Measurements from ENCODE around the gene ANXA9.

Gene ANXA9

DNA sequence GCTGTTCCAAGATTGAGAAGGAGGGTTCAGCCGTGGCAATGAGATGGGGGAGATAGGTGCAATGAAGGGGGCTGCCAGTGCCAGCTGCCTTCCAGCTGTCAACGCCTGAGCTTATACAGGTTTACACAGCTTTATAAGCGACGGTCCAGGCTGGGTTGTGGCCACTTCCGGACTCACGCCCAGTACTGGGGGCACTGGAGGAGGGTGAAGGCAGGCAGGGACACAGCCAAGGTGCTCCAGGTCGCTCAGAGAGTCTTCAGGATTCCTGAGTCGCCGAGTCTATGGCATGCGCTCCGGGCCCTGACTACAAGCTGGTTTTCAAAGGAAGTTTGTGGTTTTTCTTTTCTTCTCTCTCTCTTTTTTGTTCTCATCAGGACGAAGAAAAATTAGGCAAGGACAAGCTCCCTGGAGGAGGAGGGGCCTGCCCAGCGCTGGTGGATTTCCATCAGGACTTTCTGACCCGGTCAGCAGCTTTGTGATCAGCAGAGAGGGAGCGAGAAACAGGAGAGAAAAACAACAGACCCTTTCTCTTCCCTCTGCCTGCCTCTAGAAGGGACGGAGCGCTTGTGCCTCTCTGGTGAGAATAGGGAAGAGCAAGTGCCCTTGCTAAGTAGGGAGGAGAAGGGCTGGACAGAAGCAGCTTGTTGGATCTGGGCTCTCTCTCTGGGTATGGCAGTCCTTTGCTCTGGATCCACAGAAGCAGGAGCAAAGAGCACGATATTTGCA, 24.4 kb downstream of the ANXA9 start, which contains the start of gene MINDY1:
TSS of gene MINDY1 (minus strand) at position 576 of the 726 bp plus-strand sequence. CDS start 4,285 bp downstream, outside the sequence.
- peak; percentile 78 to 84 (median 79) for DNase-seq

- no peak for DNase-seq
Measured at GRCh38 chr1:151007853-151008243, 25.8 kb downstream of the ANXA9 start.

DNA sequence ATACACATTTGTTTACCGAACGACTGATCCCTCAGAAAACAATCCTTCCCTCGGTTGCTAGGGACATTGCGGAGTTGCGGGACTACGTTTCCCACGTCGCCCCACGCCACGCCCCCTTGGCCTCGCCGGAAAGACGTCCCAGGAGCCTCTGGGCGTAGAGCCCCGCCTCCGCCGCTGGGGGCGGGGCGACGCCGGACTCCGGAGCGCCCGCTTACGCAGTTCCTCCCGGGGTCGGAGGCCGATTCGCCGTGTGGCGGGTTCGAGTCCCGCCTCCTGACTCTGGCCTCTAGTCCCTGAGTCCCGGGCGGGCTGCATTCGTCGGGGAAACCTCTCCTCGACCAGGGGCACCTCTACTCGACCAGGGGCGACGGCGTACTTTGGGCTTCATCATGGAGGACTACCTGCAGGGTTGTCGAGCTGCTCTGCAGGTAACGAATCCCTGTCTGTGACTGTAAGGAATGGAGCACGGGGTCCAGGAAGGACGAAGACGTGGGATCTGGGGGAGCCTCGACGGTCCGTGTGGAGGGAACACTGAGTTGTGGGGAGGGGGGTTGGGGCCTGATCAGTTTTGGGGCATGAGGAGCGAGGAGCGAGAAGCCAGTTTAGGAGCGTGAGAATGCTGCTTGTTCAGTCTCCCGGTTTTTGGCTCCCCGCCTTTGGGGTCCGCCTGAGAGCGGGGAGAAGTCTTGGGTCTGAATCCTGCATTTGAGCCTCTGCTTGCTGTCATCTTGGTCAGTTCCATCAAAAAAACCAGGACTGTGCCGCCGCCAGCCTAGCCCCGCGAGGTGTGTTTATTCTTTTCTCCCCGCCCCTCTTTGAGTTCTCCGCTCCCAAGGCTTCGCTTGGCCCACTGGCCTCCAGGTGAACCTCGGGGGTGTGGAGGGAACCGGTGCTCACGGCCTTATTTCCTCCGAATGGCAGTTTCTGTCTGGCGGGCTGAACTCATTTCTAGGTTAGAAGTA, 26.4 kb downstream of the ANXA9 start, which contains the start of gene PRUNE1:
TSS of gene PRUNE1 (plus strand) at position 206 of the 962 bp plus-strand sequence. CDS start at position 390, 184 bp downstream.
- peak; percentile 99 to 100 (median 99) for DNase-seq

DNA sequence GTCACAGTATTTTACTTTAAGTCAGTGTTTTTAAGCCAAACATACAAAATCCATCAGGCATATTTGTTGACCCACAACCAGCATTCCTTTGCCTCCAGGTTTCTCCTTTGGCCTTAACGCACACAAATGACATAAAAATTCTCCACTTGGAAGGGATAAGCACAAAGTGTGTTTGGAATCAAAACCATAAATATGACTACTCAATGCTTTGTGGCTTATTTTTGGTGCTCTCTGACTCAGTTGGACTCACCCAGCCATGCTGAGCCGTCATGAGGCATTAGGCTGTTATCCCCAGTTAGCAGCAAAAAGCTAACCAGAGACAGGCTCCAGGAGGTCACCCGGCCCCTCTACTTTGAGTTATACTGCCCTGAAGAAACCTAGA, 27.1 kb downstream of the ANXA9 start:
- DNase-seq, result no peak

DNA sequence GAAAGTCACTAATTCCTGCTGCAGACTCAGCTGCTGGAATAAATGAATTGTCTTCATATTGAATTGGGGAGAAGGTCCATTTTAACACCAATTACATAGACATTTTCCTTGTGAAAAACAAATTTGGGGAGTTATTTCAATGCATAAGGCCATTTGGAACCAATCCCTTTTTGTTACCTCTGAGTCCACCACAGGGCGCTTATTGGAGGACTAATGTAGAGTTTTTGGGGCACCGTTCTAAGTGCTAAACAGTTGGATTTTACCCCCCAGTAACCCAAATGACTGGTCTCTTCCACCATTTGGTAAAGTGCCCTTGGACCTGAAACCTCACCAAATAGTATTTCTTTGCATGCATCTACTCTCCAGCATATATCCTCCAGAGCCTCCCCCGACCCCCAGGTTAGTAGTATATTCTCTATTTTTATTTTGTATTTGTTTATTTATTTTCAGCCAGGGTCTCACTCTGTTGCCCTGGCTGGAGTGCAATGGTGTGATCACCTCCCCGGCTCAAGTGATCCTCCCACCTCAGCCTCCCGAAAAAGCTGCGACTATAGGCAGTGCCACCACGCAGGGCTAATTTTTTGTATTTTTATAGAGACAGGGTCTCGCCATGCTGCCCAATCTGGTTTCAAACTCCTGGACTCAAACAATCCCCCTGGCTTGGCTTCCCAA, 27.7 kb downstream of the ANXA9 start:
- DNase-seq, result no peak

- DNase-seq, result no peak
Measured at GRCh38 chr1:151010346-151010726, 28.2 kb downstream of the ANXA9 start.

- DNase-seq, result no peak
Measured at GRCh38 chr1:151011154-151011850, 29.2 kb downstream of the ANXA9 start.

DNA sequence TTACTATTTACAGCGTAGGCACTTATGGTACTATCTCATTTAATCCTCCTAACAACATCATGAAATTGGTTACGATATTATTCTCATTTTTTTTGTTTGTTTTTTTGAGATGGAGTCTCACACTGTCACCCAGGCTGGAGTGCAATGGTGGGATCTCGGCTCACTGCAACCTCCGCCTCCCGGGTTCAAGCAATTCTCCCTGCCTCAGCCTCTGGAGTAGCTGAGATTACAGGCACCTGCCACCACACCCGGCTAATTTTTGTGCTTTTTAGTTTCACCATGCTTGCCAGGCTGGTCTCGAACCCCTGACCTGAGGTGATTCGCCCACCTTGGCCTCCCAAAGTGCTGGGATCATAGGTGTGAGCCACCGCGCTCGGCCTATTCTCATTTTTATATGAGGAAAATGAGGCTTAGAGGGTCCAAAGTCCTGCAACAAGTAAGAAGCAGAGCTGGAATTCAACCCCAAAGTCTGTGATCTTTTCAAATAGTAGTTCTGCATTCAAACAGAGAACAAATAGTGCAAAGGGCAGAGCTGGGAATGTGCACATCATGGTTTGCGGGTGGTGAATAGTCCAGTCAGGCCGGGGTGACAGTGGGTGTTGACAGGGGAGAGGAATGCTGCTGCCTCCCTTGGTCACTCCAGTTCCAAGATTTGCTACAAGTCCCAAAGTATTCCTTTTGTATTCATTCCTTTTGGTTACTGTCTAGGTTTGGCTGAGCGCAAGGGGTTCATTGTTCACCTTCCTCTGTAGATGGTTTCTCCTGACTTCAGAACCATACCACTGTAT, 30.8 kb downstream of the ANXA9 start:
- no peak for DNase-seq

GRCh38 chr1:151013518-151013917, 31.4 kb downstream of the ANXA9 start:
- DNase-seq, result no peak

- DNase-seq, result peak; percentile 82 to 92 (median 90)
Measured at GRCh38 chr1:151024540-151025146, 42.6 kb downstream of the ANXA9 start.

DNA sequence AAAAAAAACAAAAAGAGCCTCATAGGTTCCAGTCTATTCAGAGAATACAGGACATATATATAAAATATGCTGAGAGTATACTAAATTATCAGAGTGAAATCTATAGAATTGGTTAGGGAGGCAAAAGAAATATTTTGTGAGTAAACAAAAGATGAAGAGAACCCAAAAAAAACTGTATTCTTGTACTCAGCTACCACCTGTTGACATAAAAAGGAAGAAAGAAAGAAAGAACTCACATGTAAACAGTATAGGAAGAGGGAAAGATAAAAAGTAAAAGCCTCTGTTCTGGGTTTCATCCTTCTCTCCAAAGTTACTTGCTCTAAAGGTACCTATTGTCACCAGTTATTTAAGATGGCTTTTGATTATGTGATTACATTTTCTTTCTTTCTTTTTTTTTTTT, 44.4 kb downstream of the ANXA9 start:
- DNase-seq, result no peak

DNA sequence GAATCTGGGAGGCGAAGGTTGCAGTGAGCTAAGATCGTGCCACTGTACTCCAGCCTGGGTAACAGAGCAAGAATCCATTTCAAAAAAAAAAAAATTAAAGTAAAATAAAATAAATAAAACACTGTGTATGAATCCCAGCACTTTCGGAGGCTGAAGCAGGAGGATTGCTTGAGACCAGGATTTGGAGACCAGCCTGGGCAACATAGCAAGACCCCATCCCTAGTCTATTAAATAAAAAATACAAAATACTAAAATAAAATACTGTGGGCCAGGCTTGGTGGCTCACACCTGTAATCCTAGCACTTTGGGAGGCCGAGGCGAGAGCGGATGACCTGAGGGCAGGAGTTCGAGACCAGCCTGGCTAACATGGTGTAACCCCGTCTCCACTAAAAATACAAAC, 50.1 kb downstream of the ANXA9 start:
- DNase-seq, result no peak

- DNase-seq, result no peak
Measured at GRCh38 chr1:151035167-151035566, 53.1 kb downstream of the ANXA9 start.

DNA sequence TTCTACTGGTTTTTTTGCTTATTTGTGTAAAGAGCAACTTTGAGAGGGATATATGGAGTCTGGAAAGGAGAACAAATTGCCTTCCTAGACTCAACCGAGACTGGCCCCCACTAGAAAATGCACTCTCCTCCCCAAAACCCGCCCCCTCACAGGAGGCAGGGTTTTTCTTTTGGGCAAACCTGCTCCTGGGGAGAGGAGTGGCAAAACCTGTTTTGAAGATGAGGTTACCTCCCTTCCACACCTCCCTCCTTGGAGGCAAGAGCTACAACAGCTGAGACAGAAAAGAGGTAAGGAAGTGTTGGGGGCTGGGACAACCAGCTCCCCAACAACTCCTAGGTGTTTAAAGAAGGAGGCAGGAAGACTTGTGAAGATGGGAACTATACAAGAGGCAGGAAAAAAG, 54.3 kb downstream of the ANXA9 start, which contains the start of gene BNIPL:
TSS of gene BNIPL (plus strand) at position 231 of the 400 bp plus-strand sequence. CDS start at position 371, 140 bp downstream.
- no peak for DNase-seq

DNA sequence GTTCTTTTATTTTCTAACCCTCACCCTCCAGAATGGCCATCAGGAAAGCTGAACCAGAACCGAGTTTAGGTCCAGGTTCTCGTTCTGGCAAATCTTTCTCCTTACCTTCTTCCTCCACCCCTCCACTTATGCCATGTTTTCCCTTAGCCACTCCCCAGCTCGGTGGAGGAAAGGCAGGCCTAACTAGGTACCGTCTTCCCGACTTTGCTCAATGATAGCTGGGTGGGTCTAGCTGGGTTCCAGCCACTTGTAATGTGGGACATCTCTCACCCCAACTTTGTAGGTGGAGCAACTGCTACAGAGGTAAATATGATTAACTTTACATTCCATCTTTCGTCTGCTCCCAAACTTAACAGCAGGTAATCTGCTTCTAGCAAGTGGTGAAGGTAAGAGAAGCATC, 54.9 kb downstream of the ANXA9 start:
- no peak for DNase-seq

GRCh38 chr1:151039521-151039920, 57.4 kb downstream of the ANXA9 start:
- DNase-seq, result no peak

- no peak for DNase-seq
Measured at GRCh38 chr1:151043163-151043562, 61.1 kb downstream of the ANXA9 start.

All from suppressor macrophage treated with lipopolysaccharide for 1 hour (primary cell).